ENCODE measurements around the gene GGA2. TPM values are rescaled to one million over a fixed set of nuclear protein-coding genes. Genes with fewer than 3 reads are reported as not detected.

Gene GGA2
- total RNA-seq, 1 experiment from 2014 or later, result 92.7 TPM

DNA sequence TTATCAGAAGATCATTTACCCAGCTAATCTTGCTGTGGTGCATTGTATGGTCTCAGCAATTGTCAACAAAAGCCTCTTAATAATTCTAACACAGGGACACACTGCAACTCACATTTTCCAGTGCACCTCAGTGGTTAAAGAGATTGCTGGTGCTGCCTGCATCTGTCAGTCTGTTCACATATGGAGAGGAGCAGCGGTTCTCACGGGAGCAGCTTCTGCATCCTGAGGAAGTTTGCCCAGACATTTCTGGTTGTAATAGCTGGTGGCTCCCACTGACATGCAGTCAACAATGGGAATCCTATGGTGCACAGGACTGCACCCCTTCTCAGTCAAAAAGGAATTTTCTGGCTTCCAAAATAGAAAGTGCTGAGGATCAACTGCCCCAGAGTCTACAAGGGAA lies 7.8 kb downstream of the GGA2 start:
- Histone ChIP-seq H3K4me3 (ENCODE audit: low read depth, low read length) (no peak overlapping the region), H3K27me3 (replicated peaks; ENCODE audit: control insufficient read depth, insufficient read depth, low read length) (no peaks in the 10 kb centered on the region), H3K4me1 (peaks cover 22% of the 10 kb centered on the region), H3K36me3 (ENCODE audit: control insufficient read depth, insufficient read depth, low read length) (peaks cover 1% of the 10 kb centered on the region), H3K9me3 (no peaks in the 10 kb centered on the region)
- peaks cover 39% of the 10 kb centered on the region for H3K36me3 Mint-ChIP-seq (ENCODE audit: insufficient read depth, unreplicated experiment)
- POLR2A ChIA-PET, result no interaction called here
- H3K27me3 Mint-ChIP-seq (ENCODE audit: insufficient read depth, unreplicated experiment), result no peaks in the 10 kb centered on the region
- H3K27ac Mint-ChIP-seq (ENCODE audit: unreplicated experiment), result no peak overlapping the region
- no peak overlapping the region for H3K4me3 Mint-ChIP-seq (ENCODE audit: unreplicated experiment)
- CTCF ChIA-PET, result no interaction called here
- BruUV-seq (replicated peaks), result no TSS peak
- peaks cover 15% of the 10 kb centered on the region for H3K4me1 Mint-ChIP-seq (ENCODE audit: low read depth, unreplicated experiment)
- no peaks in the 10 kb centered on the region for H3K9me3 Mint-ChIP-seq (ENCODE audit: unreplicated experiment)
- no peak for DNase-seq
- intact Hi-C loops (cut with micrococcal nuclease; ENCODE audit: unreplicated experiment), result loop anchor here (5.0 kb wide), 1 partner anchor 55 kb away; the partner anchor contains the start of genes EARS2 and UBFD1
- TF ChIP-seq CTCF (IDR thresholded peaks at IDR 0.05; ENCODE audit: insufficient read depth in 1 of 2, low read depth in 1 of 2, low read length in 1 of 2, severe bottlenecking in 1 of 2, unreplicated experiment in 1 of 2), result no peak

DNA sequence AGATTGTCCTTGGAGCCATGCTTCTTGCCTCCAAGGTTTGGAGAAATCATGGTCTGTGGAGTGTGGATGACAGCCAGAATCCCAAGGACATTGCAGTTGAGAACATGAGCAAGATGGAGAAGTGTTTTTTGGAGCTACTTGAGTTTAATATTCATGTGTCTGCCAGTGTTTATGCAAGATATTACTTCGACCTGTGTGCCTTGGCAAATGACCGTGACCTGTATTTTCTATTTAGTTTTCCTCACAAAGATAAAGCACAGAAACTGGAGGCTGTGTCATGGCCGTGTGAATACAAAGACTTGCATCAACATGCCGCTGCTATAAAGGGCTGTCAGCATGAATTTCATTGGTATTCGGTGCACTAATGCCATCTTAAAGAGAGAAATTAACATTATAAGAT lies 9.0 kb downstream of the GGA2 start:
- POLR2A ChIA-PET, result no interaction called here
- no TSS peak for BruUV-seq (replicated peaks)
- Histone ChIP-seq H3K4me3 (ENCODE audit: low read depth, low read length) (no peak overlapping the region), H3K36me3 (ENCODE audit: control insufficient read depth, insufficient read depth, low read length) (peaks cover 1% of the 10 kb centered on the region), H3K4me1 (peaks cover 27% of the 10 kb centered on the region), H3K9me3 (no peaks in the 10 kb centered on the region), H3K27me3 (replicated peaks; ENCODE audit: control insufficient read depth, insufficient read depth, low read length) (no peaks in the 10 kb centered on the region)
- H3K27me3 Mint-ChIP-seq (ENCODE audit: insufficient read depth, unreplicated experiment), result no peaks in the 10 kb centered on the region
- CTCF ChIA-PET, result no interaction called here
- TF ChIP-seq CTCF (IDR thresholded peaks at IDR 0.05; ENCODE audit: insufficient read depth in 1 of 2, low read depth in 1 of 2, low read length in 1 of 2, severe bottlenecking in 1 of 2, unreplicated experiment in 1 of 2), result no peak
- H3K9me3 Mint-ChIP-seq (ENCODE audit: unreplicated experiment), result no peaks in the 10 kb centered on the region
- no peak for DNase-seq
- H3K36me3 Mint-ChIP-seq (ENCODE audit: insufficient read depth, unreplicated experiment), result peaks cover 36% of the 10 kb centered on the region
- peaks cover 20% of the 10 kb centered on the region for H3K4me1 Mint-ChIP-seq (ENCODE audit: low read depth, unreplicated experiment)
- H3K27ac Mint-ChIP-seq (ENCODE audit: unreplicated experiment), result no peak overlapping the region
- no peak overlapping the region for H3K4me3 Mint-ChIP-seq (ENCODE audit: unreplicated experiment)
- intact Hi-C loops (cut with micrococcal nuclease; ENCODE audit: unreplicated experiment), result loop anchor here (5.0 kb wide), 1 partner anchor 56 kb away; the partner anchor contains the start of genes EARS2 and UBFD1

DNA sequence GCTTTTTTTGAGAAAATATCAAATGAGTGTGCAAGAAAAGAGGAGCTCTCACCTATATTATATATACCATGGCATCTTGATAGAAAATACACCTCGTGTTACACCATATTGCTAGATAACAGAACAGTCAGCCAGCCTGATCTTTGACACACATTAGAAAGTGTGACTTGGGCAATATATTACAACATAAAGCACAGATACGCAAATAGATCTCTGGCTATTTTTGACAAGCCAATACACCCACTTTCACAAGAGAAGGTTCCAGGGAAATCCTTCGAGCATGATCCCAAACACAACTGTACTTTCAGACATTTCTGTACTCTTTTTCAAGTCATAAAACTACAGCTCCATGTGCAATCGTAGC lies 9.4 kb downstream of the GGA2 start:
- peaks cover 28% of the 10 kb centered on the region for H3K4me1 ChIP-seq
- H3K27me3 ChIP-seq (replicated peaks; ENCODE audit: control insufficient read depth, insufficient read depth, low read length), result no peaks in the 10 kb centered on the region
- ChIA-PET CTCF (no interaction called here), POLR2A (no interaction called here)
- H3K27me3 Mint-ChIP-seq (ENCODE audit: insufficient read depth, unreplicated experiment), result no peaks in the 10 kb centered on the region
- no peak for TF ChIP-seq CTCF (IDR thresholded peaks at IDR 0.05; ENCODE audit: insufficient read depth in 1 of 2, low read depth in 1 of 2, low read length in 1 of 2, severe bottlenecking in 1 of 2, unreplicated experiment in 1 of 2)
- intact Hi-C loops (cut with micrococcal nuclease; ENCODE audit: unreplicated experiment), result loop anchor here (5.0 kb wide), 1 partner anchor 56 kb away; the partner anchor contains the start of genes EARS2 and UBFD1
- no peak overlapping the region for H3K27ac Mint-ChIP-seq (ENCODE audit: unreplicated experiment)
- H3K36me3 Mint-ChIP-seq (ENCODE audit: insufficient read depth, unreplicated experiment), result peaks cover 38% of the 10 kb centered on the region
- no peak overlapping the region for H3K4me3 Mint-ChIP-seq (ENCODE audit: unreplicated experiment)
- peaks cover 16% of the 10 kb centered on the region for H3K4me1 Mint-ChIP-seq (ENCODE audit: low read depth, unreplicated experiment)
- no peak overlapping the region for H3K4me3 ChIP-seq (ENCODE audit: low read depth, low read length)
- DNase-seq, result no peak
- no peaks in the 10 kb centered on the region for H3K9me3 Mint-ChIP-seq (ENCODE audit: unreplicated experiment)
- peaks cover 1% of the 10 kb centered on the region for H3K36me3 ChIP-seq (ENCODE audit: control insufficient read depth, insufficient read depth, low read length)
- H3K9me3 ChIP-seq, result no peaks in the 10 kb centered on the region
- BruUV-seq (replicated peaks), result no TSS peak
